WTC11 (cell line): Measurements from ENCODE around the gene PHAX.

Source experiments
- ATF3 ChIP-seq: sonication (generic); formaldehyde crosslinking; conservative IDR thresholded peaks from 2 replicates; pipeline ENCODE4 v1.8.1; 2022; ENCODE audit warnings: mild to moderate bottlenecking, missing genetic modification reagents
- CTCF ChIP-seq: fragments of 200-600 bp; IDR thresholded peaks from 2 replicates; pipeline ENCODE4 v1.8.0; 2022; ENCODE audit warnings: antibody characterized with exemption
- MAX ChIP-seq: sonication (generic); formaldehyde crosslinking; IDR thresholded peaks from 2 replicates; pipeline ENCODE4 v1.8.0; 2022; ENCODE audit warnings: mild to moderate bottlenecking, missing genetic modification reagents
- MXD4 ChIP-seq: fragments of 250-450 bp; sonication (Bioruptor Pico); IDR thresholded peaks from 2 replicates; pipeline ENCODE4 v1.8.0; 2021; ENCODE audit warnings: mild to moderate bottlenecking, moderate library complexity, borderline replicate concordance
- RELA ChIP-seq: sonication (generic); formaldehyde crosslinking; IDR thresholded peaks from 2 replicates; pipeline ENCODE4 v1.8.1; 2022; ENCODE audit warnings: missing genetic modification reagents, mild to moderate bottlenecking, borderline replicate concordance
- TCF7 ChIP-seq: sonication (generic); formaldehyde crosslinking; IDR thresholded peaks from 2 replicates; pipeline ENCODE4 v1.8.0; 2022; ENCODE audit warnings: mild to moderate bottlenecking, low read depth, missing genetic modification reagents, moderate library complexity
- TP53 ChIP-seq: sonication (generic); formaldehyde crosslinking; IDR thresholded peaks from 2 replicates; pipeline ENCODE4 v1.8.1; 2023; ENCODE audit warnings: mild to moderate bottlenecking, missing genetic modification reagents
- ZBTB21 ChIP-seq: sonication (generic); formaldehyde crosslinking; IDR thresholded peaks from 2 replicates; pipeline ENCODE4 v1.8.1; 2023; ENCODE audit warnings: mild to moderate bottlenecking, missing genetic modification reagents, borderline replicate concordance
- ZBTB43 ChIP-seq: sonication (generic); formaldehyde crosslinking; IDR thresholded peaks from 2 replicates; pipeline ENCODE4 v1.8.1; 2023; ENCODE audit warnings: mild to moderate bottlenecking, missing genetic modification reagents
- ZNF317 ChIP-seq: sonication (generic); formaldehyde crosslinking; IDR thresholded peaks from 2 replicates; pipeline ENCODE4 v1.8.1; 2023; ENCODE audit warnings: low read depth, mild to moderate bottlenecking, moderate library complexity, missing genetic modification reagents, borderline replicate concordance
- TF ChIP-seq, protein P1 (sequence below): sonication (generic); formaldehyde crosslinking; IDR thresholded peaks from 2 replicates; pipeline ENCODE4 v1.8.1; 2023; ENCODE audit warnings: mild to moderate bottlenecking, missing genetic modification reagents, moderate library complexity

GRCh38 chr5:126659805-126660482 lies 59.2 kb downstream of the PHAX start:
- no peak for TF ChIP-seq CTCF
- TF ChIP-seq MAX (CRISPR knock-in tag): no peak
- TF ChIP-seq ZBTB21 (CRISPR knock-in tag): no peak
- TF ChIP-seq TP53: no peak
- TF ChIP-seq ZBTB43: no peak
- TF ChIP-seq ATF3 (CRISPR knock-in tag): no peak
- TF ChIP-seq RELA (CRISPR knock-in tag): no peak
- no peak for TF ChIP-seq TCF7
- no peak for TF ChIP-seq MXD4 (CRISPR knock-in tag)
- TF ChIP-seq, protein P1, sequence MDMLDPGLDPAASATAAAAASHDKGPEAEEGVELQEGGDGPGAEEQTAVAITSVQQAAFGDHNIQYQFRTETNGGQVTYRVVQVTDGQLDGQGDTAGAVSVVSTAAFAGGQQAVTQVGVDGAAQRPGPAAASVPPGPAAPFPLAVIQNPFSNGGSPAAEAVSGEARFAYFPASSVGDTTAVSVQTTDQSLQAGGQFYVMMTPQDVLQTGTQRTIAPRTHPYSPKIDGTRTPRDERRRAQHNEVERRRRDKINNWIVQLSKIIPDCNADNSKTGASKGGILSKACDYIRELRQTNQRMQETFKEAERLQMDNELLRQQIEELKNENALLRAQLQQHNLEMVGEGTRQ (CRISPR knock-in tag): no peak
- TF ChIP-seq ZNF317 (CRISPR knock-in tag): no peak
